ENCODE results near the gene GRB2. TPM values are rescaled to one million over a fixed set of nuclear protein-coding genes. Genes with fewer than 3 reads are reported as not detected.
A peak's percentile ranks its signal among the peaks of the same experiment; 100 is the strongest.

GRB2 gene
- total and polyA plus RNA-seq, 10 of the 15 experiments (the other 5 are each of a cell fraction or from before 2014, with no cell fraction given), result 113 to 268 (median 158) TPM

- intact Hi-C loops (cut with micrococcal nuclease; ENCODE audit: unreplicated experiment), result no loop called here
- H3K9ac ChIP-seq (ENCODE audit: control insufficient read depth, insufficient read depth, low read length), result peak overlapping the region; percentile 33; the same call in 1 of the 2 replicates
- peak overlapping the region; percentile 85 for H3K27ac ChIP-seq (ENCODE audit: control insufficient read depth, insufficient read depth)
- peak overlapping the region; percentile 62; the same call in 1 of the 2 replicates for H3K4me3 ChIP-seq
- no peaks in the 10 kb centered on the region for H3K9me3 ChIP-seq (replicated peaks; ENCODE audit: control insufficient read depth, insufficient read depth, low read length)
- no peaks in the 10 kb centered on the region for H3K27me3 ChIP-seq (replicated peaks in 1 of 2; ENCODE audit: control insufficient read depth in 2 of 2, insufficient read depth in 2 of 2, low read length in 1 of 2)
- no peaks in the 10 kb centered on the region; a peak in 1 of 4 replicates for H3K36me3 ChIP-seq (ENCODE audit: control insufficient read depth in 2 of 2, insufficient read depth in 2 of 2, low read length in 1 of 2)
- WGBS (ENCODE audit: insufficient coverage, insufficient replicate concordance, low lambda C conversion rate, missing lambda C conversion rate), result 19% methylated on average over 8 of the region's 8 CpGs
- DNase-seq (ENCODE audit: low read depth, low spot score) (no peak), FAIRE-seq (no peak), ATAC-seq (no peak)
- no peak for TF ChIP-seq SMAD5 (IDR thresholded peaks at IDR 0.05; ENCODE audit: low read depth)
- no peak for TF ChIP-seq NFIC (IDR thresholded peaks at IDR 0.05; ENCODE audit: low read depth, low read length)
- TF ChIP-seq PAX5 (IDR thresholded peaks at IDR 0.05; ENCODE audit: borderline replicate concordance, low read depth, low read length), result peak; percentile 66; the same call in 1 of the 2 replicates
- TF ChIP-seq EED (IDR thresholded peaks at IDR 0.05; ENCODE audit: low read depth), result 0 out of 2 replicates have a peak, but pooled peaks have one; percentile 38
- peak; percentile 43; the same call in 1 of the 2 replicates for TF ChIP-seq IKZF1 (conservative IDR thresholded peaks at IDR 0.05)
- TF ChIP-seq IKZF2 (IDR thresholded peaks at IDR 0.05), result peak in 1 of 2 experiments; percentile 40; a peak in 1 of 4 replicates
- peak; percentile 46 for TF ChIP-seq RUNX3 (IDR thresholded peaks at IDR 0.05; ENCODE audit: low read length)
- CTCF ChIA-PET, result interaction anchor here (0.6 to 15.4 kb wide), 20 partner anchors 8 to 108 kb away, joined by 3 to 182 read pairs (median 4); partner anchors contain the start of gene SLC25A19
- H4K20me1 ChIP-seq (ENCODE audit: control insufficient read depth, insufficient read depth), result peaks cover 7% of the 10 kb centered on the region
- SMC1A ChIA-PET (ENCODE audit: uncharacterized antibody, unreplicated experiment), result interaction anchor here (0.9 to 10.6 kb wide), 13 partner anchors 9 to 55 kb away, joined by 3 to 125 read pairs (median 31); no protein-coding TSS in a partner anchor
- peak overlapping the region; percentile 74 for H3K4me2 ChIP-seq (ENCODE audit: control insufficient read depth, insufficient read depth)
- H3K4me1 ChIP-seq (ENCODE audit: control insufficient read depth, insufficient read depth, low read length), result peaks cover 60% of the 10 kb centered on the region
- RAD21 ChIA-PET (ENCODE audit: unreplicated experiment), result interaction anchor here (0.7 to 6.3 kb wide), 18 partner anchors 8 to 78 kb away, joined by 3 to 75 read pairs (median 8); partner anchors contain the start of genes GRB2, MIF4GD and SLC25A19
- in situ Hi-C loops (cut with MboI), result no loop called here
- H3K79me2 ChIP-seq (ENCODE audit: control insufficient read depth, insufficient read depth, low read length), result peaks cover 91% of the 10 kb centered on the region
- no peak overlapping the region for H2AFZ ChIP-seq (ENCODE audit: control insufficient read depth, low read depth, low read length)
- POLR2A ChIA-PET, result interaction anchor here (0.6 to 5.7 kb wide), 23 partner anchors 11 to 510 kb away, joined by 3 to 64 read pairs (median 4); partner anchors contain the start of genes GGA3, GRB2, MRPS7 and SLC25A19
- BruUV-seq (replicated peaks), result no TSS peak
Measured at GRCh38 chr17:75348386-75349012, 57.0 kb downstream of the GRB2 start.

Data from GM12878 (cell line).